ENCODE measurements around the gene DGLUCY. TPM values are rescaled to one million over a fixed set of nuclear protein-coding genes. Genes with fewer than 3 reads are reported as not detected.
"Not testable (repeated sequence)": the region's sequence is repeated elsewhere in the genome, so short reads cannot be mapped to it uniquely, and the experiment has no call there.

The DGLUCY gene
- polyA plus RNA-seq, 5 donors: 53.0 to 71.5 (median 59.0) TPM

- no peak for DNase-seq
These were observed 53.5 kb downstream of the DGLUCY start for GRCh38 chr14:91167380-91167770.

- no peak for DNase-seq
These were observed 56.1 kb downstream of the DGLUCY start for GRCh38 chr14:91169951-91170350.

GRCh38 chr14:91170504-91171121, 56.7 kb downstream of the DGLUCY start:
- DNase-seq: peak; percentile 35 to 47

- DNase-seq: no peak
These were observed 57.4 kb downstream of the DGLUCY start for GRCh38 chr14:91171291-91171690.

- peak; percentile 72 to 78 for DNase-seq
These were observed 59.4 kb downstream of the DGLUCY start for GRCh38 chr14:91173221-91173670.

- no peak for DNase-seq
These were observed 60.0 kb downstream of the DGLUCY start for GRCh38 chr14:91173904-91174303.

- no peak for DNase-seq
These were observed 61.7 kb downstream of the DGLUCY start for GRCh38 chr14:91175291-91176201.

- DNase-seq: peak; percentile 20 to 39
These were observed 63.5 kb downstream of the DGLUCY start for GRCh38 chr14:91177073-91178034.

GRCh38 chr14:91180611-91181010, 66.7 kb downstream of the DGLUCY start:
- no peak for DNase-seq

GRCh38 chr14:91182753-91183152, 68.9 kb downstream of the DGLUCY start:
- DNase-seq: not testable (repeated sequence)

GRCh38 chr14:91184559-91184958, 70.7 kb downstream of the DGLUCY start:
- DNase-seq: no peak

- DNase-seq: no peak
These were observed 71.8 kb downstream of the DGLUCY start for GRCh38 chr14:91185721-91186120.

- DNase-seq: no peak
These were observed 72.7 kb downstream of the DGLUCY start for GRCh38 chr14:91186515-91187066.

- DNase-seq: no peak
These were observed 73.4 kb downstream of the DGLUCY start for GRCh38 chr14:91187271-91187670.

- DNase-seq: no peak
These were observed 77.0 kb downstream of the DGLUCY start for GRCh38 chr14:91190853-91191252.

- DNase-seq: no peak
These were observed 79.2 kb downstream of the DGLUCY start for GRCh38 chr14:91193069-91193468.

GRCh38 chr14:91195881-91196280, 82.0 kb downstream of the DGLUCY start:
- no peak for DNase-seq

- DNase-seq: no peak
These were observed 83.8 kb downstream of the DGLUCY start for GRCh38 chr14:91197631-91198030.

- not testable (repeated sequence) for DNase-seq
These were observed 86.9 kb downstream of the DGLUCY start for GRCh38 chr14:91200802-91201201.

GRCh38 chr14:91202234-91202974, 88.5 kb downstream of the DGLUCY start:
- no peak for DNase-seq

- no peak for DNase-seq
These were observed 90.8 kb downstream of the DGLUCY start for GRCh38 chr14:91204657-91205056.
